Activated T-helper 1 cell treated with anti-CD3 and anti-CD28 coated beads, Interleukin-2, amount 50 U/mL, for 16 hours (primary cell): ENCODE data around the gene NLRP13.

Experiments used
- DNase-seq, 2 donors: peaks; one replicate each; pipeline ENCODE4 v3.0.0-alpha.2; 2020; ENCODE audit warnings: low read depth in 1 of 2, low spot score in 1 of 2

NLRP13 gene

DNA sequence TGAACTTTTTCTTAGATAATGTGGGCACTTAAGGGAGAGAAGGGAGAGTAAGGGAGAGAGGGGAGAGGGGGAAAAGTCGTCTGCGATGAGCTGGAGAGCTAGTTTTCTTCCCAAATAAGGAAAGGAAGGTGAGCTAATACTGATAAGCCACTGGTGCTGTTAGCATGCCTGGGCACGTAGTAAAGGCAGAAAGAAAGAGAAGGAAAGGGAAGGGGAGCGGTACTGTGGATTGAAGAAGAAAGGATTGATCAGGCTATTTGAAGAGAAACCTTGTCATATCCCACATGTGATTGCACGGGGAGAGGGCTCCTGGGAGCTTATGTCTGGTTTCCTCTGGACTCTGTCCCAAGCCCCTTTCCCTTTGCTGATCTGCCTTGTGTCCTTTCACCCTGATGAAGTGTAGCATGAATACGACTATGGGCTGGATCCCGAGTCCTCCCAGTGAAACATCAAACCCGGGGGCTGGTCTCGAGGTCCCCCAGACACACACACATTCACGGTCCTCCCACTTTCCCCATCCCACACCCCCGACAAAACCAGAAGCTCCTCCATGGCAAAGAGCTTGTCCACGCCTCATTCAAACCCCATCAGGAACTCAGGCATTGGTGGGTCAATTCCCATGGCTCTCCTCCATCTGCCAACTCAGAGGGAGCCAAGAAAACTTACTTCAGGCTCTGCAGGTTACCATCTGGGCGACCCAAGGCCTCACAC is 30.6 kb downstream of the NLRP13 start:
- DNase-seq: no peak

DNA sequence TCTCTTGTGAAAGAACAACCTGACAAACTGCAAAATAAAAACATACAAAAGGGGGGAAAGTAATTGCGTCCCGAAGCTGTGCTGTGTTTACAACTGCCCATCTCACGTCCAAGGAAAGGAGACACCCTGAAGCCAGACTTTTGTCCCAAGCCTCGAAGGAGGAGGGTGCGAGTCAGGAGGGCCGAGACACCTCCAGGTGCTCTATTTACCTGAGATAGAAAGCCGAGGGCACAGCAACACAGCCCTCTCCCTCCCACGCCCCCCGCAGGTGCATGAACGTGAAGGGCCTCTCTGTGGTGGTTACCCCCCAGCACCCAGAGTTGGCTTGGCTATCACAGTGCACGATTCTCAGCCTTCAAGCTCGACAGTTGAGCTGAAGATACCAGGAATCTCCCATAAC is 33.2 kb downstream of the NLRP13 start:
- DNase-seq: no peak

DNA sequence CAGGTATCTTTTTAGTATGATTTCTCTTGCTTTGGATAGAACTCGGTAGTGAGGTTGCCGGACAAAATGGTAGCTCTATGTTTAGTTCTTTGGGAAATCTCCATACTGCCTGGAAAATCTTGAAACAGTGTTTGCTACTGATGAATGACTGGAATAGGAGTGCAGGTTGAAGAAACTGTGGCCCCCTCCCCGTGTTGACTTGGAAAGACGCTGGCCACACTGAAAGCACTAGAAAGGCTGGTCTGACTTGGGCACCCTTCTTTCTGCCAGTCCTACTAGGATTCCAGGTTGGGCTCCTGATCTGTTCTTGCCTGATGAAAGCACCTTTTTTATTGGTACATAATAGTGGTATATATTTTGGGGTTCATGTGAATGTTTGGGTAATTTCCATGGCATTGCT is 49.5 kb downstream of the NLRP13 start:
- no peak for DNase-seq

DNA sequence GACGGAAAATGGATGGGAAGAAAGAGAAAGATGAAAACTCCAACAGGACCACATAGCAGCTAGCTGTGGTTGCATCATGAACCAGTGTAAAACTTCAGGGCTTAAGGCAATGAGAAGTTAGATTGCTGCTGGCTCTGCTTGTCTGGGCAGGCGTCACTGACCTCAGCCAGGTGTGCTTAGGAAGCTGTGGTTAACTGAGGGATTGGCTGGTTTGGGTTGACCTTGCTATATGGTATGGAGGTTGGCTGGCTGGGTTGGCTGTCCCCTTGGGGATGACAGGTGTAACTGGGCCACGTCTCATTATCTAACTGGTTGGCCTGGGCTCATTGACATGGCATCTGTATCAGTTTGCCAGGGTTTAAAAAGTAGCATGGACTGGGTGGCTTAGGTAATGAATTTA is 54.9 kb downstream of the NLRP13 start:
- DNase-seq: no peak

DNA sequence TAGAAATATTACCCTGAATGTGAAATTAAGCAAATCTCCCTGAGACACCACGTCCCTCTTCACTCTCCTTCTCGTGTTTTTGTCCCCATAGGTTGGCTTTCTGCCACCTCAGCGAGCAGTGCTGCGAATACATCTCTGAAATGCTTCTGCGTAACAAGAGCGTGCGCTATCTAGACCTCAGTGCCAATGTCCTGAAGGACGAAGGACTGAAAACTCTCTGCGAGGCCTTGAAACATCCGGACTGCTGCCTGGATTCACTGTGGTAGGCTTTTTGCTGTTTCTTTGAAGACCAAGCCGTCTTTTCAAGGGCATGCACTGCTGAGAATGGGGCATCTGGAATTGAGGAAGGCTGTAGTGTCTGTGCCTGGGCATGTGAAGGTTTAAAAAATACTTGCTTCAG is 61.4 kb downstream of the NLRP13 start:
- DNase-seq: no peak

DNA sequence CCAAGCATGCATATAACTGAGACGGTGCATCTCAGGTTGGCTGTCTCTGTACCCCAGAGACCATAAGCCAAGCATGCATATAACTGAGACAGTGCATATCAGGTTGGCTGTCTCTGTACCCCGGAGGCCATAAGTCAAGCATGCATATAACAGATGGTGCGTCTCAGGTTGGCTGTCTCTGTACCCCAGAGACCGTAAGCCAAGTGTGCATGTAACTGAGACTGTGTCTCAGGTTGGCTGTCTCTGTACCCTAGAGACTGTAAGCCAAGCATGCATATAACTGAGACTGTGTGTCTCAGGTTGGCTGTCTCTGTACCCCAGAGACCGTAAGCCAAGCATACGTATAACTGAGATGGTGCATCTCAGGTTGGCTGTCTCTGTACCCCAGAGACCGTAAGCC is 65.0 kb downstream of the NLRP13 start:
- DNase-seq: no peak

DNA sequence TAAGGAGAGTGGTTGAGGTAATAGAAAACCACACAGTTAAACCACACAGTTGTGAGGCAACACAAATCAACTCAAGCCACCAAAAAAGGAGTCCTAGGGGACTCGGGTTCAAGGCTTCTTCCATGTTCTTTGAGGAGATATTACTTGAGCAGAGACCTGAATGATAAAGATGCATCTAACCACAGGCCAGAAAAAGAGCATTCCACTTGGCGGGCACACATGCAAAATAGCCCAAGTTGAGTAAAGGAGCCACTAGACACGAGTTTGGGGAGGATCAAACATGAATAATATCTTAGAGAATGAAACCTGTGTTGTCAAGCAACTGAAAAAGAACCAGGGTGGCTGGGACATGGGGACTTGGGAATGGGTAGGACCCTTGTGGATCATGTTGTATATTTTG is 65.6 kb downstream of the NLRP13 start:
- no peak for DNase-seq

DNA sequence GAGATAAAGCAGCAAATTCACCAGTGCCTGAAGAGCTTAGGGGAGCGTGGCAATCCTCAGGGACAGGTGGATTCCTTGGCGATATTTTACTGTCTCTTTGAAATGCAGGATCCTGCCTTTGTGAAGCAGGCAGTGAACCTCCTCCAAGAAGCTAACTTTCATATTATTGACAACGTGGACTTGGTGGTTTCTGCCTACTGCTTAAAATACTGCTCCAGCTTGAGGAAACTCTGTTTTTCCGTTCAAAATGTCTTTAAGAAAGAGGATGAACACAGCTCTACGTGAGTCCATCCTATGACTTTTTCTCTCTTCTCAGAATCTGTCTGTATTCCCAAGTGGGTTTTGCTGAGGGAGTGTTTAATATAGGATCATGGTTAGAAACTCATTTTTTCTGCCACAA is 73.2 kb downstream of the NLRP13 start:
- DNase-seq: no peak

DNA sequence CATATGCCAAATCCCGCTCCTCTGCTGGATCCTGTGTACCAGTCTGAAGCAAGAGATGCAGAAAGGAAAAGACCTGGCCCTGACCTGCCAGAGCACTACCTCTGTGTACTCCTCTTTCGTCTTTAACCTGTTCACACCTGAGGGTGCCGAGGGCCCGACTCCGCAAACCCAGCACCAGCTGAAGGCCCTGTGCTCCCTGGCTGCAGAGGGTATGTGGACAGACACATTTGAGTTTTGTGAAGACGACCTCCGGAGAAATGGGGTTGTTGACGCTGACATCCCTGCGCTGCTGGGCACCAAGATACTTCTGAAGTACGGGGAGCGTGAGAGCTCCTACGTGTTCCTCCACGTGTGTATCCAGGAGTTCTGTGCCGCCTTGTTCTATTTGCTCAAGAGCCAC is 73.7 kb downstream of the NLRP13 start:
- no peak for DNase-seq

DNA sequence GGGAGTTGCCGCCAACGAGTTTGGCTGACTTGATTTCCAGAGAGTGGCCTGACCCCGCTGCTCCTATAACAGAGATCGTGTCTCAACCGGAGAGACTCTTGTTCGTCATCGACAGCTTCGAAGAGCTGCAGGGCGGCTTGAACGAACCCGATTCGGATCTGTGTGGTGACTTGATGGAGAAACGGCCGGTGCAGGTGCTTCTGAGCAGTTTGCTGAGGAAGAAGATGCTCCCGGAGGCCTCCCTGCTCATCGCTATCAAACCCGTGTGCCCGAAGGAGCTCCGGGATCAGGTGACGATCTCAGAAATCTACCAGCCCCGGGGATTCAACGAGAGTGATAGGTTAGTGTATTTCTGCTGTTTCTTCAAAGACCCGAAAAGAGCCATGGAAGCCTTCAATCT is 74.2 kb downstream of the NLRP13 start:
- no peak for DNase-seq

DNA sequence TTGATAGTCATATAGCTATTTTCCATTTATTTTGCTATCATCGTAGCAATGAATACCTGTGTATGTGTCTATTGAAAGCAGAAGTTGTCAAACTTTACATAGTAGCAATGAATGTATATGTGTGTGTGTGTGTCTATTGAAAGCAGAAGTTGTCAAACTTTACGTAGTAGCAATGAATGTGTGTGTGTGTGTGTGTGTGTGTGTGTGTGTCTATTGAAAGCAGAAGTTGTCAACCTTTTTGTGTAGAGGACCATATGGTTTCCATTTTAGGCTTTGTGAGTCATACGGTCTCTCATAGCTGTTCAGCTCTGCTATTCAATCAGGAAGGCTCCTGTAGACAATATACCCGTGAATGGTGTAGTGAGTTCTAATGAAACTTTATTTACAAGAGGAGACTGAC is 75.0 kb downstream of the NLRP13 start:
- DNase-seq: no peak

DNA sequence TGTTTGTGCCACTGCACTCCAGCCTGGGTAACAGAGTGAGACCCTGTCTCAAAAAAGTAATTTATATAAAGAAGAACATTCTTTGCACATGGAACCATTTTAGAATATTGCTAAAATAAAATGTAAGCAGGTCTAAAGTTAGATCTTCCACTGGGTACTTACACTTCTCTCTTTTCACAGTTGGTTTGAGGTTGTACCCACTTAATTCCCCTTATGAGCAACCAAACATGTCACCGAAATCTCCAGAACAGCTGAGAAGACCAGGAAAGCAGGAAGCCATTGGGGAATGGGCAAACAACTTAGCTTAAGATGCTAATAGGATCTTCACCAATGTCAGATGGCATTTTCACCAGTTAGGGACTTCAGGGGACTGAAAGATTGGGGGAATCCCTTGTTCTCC is 77.0 kb downstream of the NLRP13 start:
- DNase-seq: no peak
